HTERT RPE-1 (cell line): Measurements from ENCODE around the gene ACADS.
"Not testable (repeated sequence)": the region's sequence is repeated elsewhere in the genome, so short reads cannot be mapped to it uniquely, and the experiment has no call there.

Experiments
- in situ Hi-C: fragments of 300-500 bp; cut with MboI; formaldehyde crosslinking; loops from 4 replicates; pipeline ENCODE4 v1.14.3; 2020; ENCODE audit warnings: low sequenced_read_pairs

The ACADS gene

DNA sequence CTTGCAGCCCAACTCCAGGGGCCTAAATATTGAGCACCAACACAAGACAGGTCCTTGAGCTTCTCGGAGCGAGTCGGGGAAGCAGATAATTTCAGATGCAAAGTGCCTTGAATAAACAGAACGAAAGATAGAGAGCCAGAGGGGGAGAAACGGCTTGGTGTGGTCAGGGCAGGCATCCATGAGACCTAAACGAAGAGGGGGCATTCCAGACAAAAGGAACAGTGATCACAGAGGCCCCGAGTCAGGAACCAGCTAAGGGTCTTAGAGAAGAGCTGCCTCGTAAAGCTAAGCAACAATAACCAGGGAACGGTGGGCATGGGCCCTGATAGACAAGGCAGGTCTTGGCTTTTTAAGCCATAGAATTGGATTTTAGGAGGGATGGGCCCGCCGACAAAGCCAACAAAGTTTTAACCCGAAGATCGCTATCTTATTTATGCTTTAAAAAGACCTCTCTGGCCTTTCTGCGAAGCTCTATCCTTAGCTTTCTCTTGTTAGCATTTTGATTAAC, 421 bp upstream of the ACADS start:
- in situ Hi-C loops = no loop called here

DNA sequence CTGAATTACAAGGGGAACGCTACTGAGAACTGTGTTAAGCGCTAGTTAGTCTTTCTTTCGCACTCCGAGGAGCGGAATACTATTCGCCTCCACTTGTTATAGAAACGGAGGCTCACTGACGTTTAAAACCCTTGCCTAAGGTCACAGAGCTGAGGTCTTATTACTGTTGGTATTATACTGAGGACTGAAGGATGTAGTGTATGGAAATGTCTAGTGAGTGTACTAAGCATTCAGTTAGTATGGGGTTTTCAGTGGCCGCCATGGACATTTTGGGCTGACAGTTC, 826 bp downstream of the ACADS start:
- in situ Hi-C loops = no loop called here

DNA sequence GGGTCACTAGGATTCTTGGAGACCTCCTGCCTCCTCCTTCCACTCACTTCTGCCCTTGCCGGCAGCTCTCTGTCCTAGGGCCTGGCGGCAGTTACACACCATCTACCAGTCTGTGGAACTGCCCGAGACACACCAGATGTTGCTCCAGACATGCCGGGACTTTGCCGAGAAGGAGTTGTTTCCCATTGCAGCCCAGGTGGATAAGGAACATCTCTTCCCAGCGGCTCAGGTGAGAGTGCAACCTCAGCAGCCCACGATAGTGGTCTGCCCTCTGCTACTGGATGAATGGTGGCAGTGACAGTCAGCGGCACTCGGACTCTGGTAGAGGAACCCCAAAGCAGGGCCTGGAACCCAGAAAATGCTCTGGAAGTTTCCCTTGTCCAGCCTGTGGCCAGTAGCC, 1.3 kb downstream of the ACADS start:
- in situ Hi-C loops = no loop called here

DNA sequence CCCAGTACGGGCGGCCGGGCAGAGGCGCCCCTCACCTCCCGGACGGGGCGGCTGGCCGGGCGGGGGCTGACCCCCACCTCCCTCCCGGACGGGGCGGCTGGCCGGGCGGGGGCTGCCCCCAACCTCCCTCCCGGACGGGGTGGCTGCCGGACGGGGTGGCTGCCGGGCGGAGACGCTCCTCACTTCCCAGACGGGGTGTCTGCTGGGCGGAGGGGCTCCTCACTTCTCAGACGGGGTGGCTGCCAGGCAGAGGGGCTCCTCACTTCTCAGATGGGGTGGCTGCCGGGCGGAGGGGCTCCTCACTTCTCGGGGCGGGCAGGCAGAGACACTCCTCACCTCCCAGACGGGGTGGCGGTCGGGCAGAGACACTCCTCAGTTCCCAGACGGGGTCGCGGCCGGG, 6.6 kb downstream of the ACADS start:
- in situ Hi-C loops = not testable (repeated sequence)

DNA sequence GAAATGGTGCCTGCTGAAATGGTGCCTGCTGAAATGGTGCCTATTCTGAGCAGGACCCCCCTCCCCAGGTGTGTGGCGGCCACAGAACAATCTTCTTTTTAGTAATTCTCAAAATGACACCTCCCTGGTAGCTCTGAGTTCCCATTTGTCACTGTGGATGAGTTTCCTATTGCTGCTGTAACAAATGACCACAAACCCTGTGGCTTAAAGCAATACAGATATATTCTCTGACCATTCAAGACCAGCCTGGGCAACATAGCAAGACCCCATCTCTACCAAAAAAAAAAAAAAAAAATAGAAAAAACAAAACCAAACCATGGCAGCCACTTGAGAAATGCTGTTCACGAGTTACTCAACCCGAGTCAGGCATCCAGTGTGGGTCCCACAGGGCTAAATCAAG, 7.9 kb downstream of the ACADS start:
- in situ Hi-C loops = no loop called here

DNA sequence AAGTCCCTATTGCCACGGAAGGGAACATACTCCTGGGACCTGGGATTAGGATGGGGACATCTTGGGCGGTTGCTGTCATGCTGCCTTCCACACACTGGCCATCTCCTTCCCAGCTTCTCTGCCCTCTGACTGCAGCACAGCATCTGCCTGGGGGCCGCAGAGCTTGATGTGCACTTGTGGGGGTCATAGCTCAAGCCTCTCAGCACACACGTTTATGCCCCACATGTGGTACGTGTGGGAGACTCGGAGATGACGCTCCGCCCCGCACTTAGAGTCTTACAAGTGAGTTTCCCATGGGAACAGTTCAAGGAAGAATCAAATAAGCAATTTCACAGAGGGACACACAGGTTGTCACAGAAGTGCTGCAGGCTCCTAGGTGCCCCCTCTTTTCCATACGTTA, 8.6 kb downstream of the ACADS start:
- in situ Hi-C loops = no loop called here

DNA sequence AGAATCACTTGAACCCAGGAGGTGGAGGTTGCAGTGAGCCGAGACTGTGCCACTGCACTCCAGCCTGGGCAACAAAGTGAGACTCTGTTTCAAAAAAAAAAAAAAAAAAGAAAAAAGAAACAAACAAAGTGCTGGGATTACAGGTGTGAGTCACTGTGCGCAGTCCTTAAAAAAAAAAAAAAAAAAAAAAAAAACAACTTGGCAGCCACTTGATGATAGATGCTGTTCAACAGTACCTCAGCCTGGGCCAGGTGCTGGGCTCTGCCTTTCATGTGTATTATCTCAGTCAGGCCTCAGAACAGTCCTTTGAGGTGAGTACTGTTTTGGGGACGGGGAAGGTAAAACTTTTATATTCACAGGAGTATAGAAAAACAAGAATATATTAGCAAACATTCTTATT, 9.6 kb downstream of the ACADS start:
- in situ Hi-C loops = no loop called here

DNA sequence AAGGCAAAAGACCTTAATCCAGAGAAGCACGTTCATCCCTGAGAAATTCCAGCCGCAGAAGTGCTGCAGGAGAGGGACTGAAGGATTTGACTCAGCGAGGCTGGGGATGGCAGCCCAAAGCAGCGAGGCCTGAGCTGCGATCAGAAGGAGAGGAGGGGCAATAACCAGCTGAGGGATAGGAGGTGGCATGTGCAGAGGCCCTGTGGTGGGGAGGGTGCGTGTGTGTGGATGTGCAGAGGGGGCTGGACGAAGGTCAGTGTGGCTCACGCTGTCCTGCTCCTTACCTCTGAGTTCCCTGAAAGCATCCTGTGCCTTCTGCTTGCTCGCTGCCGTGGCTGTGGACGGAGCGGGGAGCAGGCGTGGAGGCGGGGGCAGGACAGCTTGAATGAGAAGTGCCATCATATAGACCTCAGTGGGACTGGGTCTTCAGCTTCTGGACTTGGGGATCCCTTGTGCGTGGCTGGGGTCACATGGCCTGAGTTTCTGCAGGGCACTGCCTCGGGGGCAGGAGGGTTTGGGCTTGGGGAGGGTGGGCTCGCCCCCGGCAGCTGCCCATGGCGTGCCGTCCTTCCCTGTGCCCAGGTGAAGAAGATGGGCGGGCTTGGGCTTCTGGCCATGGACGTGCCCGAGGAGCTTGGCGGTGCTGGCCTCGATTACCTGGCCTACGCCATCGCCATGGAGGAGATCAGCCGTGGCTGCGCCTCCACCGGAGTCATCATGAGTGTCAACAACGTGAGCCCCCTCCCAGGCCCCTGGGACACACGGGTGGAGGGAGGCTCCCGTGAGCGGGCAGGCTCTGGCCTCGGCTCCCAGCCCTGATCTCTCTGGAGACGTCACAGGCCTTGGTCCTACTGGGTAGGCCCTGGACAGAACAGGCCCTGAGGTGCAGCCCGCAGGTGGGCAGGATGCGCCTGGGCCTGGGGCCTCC, 11.0 kb downstream of the ACADS start:
- in situ Hi-C loops = no loop called here

DNA sequence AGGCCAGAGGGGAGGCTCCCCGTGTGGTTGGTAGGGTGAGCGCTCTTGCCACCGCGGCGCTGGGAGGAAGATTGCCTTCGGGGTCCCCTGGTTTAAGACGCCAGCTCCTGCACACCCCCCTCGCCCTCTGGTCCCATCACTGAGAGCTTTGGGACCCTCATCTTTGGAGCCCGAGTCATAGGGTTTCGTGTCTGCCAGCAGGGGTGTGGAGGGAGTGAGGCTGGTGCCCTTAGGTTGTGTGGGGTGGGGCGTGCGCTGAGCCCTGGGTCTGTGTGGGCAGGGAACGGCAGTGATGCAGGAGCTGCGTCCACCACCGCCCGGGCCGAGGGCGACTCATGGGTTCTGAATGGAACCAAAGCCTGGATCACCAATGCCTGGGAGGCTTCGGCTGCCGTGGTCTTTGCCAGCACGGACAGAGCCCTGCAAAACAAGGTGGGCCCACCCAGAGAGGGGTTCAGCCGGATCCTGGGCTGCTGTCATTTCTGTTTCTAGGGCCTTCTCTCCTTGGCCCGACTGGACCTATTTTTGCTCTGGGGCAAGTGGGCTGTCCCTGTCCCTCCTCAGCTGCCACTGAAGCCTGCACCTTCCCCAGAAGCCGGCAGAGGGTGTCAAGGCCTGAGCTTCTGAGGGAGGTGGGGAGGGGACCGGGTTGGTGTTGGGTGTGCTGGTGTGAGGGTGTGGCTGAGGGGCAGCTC, 12.1 kb downstream of the ACADS start:
- in situ Hi-C loops = no loop called here

DNA sequence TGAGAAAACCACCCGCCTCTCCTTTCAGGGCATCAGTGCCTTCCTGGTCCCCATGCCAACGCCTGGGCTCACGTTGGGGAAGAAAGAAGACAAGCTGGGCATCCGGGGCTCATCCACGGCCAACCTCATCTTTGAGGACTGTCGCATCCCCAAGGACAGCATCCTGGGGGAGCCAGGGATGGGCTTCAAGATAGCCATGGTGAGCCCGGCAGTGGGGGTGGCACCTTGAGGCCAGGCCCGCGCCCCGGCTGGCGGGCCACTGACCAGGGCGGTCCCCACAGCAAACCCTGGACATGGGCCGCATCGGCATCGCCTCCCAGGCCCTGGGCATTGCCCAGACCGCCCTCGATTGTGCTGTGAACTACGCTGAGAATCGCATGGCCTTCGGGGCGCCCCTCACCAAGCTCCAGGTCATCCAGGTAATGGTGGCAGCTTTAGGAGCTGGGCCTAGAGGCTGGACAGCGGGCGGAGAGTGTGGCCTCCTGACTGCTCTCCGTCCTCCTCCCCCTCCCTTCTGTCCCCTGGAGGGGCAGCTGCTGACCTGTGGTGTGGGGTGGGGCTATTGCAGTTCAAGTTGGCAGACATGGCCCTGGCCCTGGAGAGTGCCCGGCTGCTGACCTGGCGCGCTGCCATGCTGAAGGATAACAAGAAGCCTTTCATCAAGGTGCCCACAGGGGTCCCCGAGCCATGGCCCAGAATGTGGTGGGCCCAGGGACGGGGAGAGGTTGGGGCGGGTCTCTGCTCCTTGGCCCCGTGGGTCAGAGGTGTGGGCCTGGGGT, 12.8 kb downstream of the ACADS start:
- in situ Hi-C loops = no loop called here

DNA sequence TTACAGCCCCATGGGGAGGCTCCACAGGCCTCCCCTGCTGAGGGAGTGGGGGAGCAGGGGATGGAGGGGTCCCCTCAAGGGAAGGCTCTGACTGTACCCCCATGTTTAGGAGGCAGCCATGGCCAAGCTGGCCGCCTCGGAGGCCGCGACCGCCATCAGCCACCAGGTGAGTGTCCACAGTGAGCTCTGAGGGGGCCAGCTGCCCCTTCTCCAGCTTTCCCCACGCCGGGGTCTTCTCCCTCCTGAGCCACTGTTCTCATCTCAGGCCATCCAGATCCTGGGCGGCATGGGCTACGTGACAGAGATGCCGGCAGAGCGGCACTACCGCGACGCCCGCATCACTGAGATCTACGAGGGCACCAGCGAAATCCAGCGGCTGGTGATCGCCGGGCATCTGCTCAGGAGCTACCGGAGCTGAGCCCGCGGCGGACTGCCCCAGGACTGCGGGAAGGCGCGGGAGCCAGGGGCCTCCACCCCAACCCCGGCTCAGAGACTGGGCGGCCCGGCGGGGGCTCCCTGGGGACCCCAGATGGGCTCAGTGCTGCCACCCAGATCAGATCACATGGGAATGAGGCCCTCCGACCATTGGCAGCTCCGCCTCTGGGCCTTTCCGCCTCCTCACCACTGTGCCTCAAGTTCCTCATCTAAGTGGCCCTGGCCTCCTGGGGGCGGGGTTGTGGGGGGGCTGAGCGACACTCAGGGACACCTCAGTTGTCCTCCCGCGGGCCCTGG, 13.6 kb downstream of the ACADS start:
- in situ Hi-C loops = no loop called here

DNA sequence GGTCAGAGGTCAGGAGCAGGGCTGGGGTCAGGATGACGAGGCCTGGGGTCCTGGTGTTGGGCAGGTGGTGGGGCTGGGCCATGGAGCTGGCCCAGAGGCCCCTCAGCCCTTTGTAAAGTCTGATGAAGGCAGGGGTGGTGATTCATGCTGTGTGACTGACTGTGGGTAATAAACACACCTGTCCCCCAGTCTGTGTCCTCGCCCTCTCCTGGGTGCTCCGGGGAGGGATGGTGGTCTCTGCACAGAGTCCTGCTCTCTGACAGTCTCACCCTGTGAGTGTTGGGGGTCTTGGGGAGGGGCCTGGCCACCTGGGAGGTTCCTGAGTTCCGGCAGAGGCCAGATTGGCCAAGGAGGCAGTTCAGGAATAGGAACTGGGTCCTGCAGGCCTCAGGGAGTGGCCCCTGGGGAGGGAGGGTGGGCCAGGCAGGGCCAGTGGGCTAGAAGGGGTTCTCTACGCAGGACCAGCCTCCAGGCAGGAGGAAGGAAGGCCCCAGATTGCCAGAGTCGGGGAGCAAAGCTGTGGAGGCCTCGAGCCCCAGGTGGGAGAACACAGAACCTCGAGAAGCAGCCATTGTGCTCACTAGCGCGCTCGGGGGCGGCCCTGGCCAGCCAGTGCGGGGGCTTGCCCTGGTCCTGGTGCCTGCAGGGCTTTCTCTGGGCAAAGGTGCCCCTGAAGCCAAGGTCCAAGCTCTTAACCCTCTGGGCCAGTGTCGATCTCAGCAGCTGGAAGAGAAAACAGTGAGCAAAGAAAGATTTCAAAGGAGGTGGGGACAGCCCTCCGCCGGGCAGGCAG, 14.4 kb downstream of the ACADS start:
- in situ Hi-C loops = no loop called here

DNA sequence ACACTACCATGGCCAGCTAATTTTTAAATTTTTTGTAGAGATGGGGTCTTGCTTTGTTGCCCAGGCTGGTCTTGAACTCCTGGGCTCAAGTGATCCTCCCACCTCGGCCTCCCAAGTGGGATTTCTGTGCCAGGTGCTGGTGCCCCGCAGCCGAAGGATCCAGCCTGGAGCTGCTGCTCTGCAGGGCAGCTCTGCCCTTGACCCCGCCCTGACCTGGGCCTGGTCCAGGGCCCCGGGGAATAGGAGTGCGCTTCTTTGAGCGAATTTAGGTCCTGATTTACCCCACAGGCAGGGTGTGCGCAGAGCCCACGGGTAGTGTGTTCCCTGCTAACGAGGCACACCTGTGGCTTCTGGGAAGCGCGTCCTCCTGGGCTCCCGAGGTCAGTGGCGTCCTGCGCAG, 15.2 kb downstream of the ACADS start:
- in situ Hi-C loops = no loop called here

DNA sequence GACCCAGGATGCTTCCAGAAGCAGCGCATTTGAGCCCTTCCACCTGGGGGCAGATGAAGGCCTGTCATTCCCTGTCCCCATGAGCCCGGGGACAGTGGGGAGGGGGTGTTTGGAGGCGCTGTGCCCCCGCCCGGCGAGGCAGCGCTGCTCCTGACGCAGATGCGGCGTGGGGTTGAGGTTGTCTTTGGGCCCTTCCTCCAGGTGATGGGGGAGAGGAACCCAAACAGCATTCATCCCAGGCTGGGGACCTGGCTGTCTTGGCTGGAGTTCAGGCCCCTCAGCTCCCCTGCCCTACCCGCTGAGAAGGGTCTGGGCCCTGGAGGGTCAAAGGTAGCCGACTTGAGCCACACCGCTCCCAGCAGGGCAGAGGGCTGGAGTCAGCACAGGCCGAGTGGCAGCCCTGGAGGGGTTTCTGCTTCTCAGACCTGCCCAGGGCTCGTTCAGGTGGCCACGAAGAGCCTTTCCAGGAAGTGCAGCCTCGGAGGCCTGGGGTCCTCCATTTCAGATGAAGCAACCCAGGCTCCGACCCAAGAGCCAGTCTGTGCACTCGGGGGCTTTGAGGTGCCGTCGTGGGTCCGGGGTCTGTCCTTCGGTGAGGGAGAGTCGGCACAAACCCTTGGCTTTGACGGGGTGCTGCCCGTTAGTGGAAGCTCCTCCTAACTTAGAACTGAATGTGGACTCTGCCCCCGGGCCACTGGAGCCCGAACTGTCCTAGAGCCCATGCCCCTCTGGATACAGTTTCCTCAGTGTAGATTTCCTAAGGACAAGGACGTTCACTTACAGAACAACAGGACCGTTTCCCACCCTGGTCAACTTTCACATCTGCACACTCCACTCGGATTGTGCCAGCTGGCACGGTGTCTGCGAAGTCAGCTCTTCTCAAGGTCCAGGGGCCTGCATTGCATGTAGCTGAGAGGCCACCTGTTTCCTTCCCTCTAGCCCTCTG, 16.1 kb downstream of the ACADS start:
- in situ Hi-C loops = no loop called here

DNA sequence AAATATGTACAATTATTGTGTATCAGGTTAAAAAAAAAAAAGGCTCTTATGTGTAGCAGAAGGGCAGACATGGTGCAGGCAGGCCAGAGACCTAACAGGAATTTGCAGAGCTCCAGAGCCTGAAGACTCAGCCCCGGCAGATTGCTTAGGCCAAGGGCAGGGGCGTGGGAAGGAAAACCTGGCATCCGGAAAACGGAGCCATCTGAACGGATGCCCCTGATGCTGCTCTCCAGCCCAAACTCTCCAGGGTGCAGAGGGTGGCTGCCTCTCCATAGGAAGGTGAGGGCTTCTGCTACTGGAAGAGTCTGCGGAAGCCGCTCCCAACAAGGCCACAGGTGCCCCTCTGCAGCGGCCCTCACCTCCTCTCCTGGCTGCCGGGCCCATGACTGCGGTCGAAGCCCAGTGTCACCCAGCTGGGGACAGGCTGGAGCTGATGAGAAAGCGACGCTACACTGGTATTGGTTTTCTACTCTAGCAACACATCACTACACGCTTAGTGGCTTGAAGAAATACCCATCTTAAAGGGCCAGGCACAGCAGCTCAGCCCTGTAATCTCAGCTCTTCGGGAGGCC, 19.4 kb downstream of the ACADS start:
- in situ Hi-C loops = no loop called here

DNA sequence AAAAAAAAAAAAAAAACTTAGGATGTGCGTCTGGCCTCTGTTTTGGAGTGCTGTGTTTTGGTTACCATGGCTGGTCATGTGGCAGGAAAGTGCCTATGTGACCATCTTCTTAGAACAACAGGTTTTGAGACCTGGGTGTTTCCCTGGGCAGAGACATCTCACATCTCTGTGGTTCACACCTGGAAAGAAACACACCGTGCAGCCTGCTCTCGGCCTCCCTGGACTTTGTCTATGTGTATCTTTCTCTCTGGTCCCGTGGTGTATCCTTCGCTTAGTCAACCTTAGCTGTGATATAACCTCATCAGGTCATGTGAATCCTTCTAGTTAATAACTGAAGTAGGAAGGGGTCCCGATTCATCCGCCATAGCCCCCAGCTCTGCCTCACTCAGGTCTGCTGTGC, 22.6 kb downstream of the ACADS start:
- in situ Hi-C loops = no loop called here

DNA sequence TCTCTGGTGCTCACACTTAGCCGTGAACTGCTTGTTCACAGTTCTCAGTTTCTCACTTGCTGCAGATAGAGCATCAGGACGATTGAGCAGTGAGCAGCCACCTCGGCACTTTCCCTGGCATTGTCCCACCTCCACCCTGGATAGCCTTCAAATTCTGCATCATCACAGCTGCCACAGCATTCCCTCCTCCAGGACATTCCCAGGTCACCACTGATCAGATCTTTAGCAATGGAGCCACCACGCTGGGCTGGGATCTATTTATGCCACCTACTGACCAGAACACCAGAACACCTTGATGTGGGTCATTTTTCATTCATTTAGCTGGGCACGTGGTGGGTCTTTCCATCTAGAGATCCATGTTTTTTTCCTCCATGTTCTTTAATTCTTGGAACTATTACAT, 23.6 kb downstream of the ACADS start:
- in situ Hi-C loops = no loop called here

DNA sequence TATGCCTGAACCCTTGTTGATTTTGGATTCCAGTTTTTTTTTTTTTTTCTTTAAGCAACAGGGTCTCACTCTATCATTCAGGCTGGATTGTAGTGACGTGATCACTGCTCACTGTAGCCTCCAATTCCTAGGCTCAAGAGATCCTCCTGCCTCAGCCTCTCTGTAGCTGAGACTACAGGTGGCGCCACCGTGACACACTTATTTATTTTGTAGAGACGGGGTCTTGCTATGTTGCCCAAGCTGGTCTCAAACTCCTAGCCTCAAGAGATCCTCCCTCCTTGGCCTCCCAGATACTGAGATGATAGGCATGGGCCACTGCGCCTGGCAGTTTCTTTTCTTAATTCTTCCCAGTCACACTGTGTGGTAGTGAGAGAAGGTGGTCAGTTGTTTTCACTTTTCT, 25.2 kb downstream of the ACADS start:
- in situ Hi-C loops = no loop called here

DNA sequence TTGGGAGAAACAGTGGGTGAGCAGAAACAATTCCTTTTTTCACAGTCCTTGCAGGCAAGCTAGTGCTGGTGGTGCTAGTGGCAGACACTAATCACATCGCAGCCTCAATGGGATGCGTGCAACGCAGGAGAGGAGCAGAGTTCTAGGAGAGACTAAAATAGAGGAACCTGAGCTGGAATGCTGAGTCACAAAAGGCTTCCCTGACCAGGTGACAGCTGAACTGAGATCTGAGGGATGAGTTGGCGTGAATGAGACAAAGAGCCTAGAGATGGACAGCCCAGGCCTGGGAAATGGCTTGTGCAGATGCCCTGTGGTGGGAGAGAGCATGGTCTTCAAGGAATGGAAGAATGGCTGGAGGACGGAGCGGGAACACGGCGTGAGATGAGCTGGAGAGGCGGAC, 25.8 kb downstream of the ACADS start:
- in situ Hi-C loops = no loop called here
